NCI-H1092 treated with DMSO at 0.1 percent for 48 hours (cell line): ENCODE measurements around the gene FRZB.

ENCODE experiments used
- DNase-seq: peaks from one replicate; lab custom pipeline; 2025; lab: John Stamatoyannopoulos, UW

Gene FRZB

GRCh38 chr2:182834293-182834692 is 32.1 kb downstream of the FRZB start:
- no peak for DNase-seq

DNA sequence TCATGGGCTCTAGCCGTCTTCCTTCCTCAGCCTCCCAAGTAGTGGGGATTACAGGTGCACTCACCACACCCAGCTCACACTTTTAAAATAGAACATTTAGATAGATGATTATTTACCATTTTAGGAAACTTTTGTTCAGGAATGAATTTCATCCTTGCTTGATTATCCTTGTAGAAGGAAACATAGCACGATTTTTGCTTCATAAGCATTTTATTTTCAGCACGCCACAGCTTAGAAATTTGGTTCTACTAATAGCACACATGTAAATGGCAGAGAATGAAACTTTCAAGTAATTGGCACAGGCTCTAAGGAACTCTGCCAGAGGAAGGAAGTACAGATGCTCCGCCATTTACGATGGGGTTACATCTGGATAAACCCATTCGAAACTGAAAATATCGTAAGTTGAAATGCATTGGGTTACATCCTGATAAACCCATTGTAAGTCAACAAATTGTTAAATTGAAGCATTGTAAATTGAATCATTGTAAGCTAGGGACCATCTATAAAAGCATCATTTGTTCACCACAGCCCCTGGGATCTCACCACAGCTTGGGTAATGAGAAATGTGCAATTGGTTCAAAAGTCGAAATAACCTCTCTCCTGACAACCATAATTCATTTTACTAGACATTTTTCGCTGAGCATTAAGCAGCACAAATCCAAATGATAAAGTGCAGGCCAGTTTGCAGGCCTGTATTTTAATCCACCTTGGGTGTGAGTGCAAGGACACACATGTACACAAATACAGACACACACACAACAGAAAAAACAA is 33.2 kb downstream of the FRZB start:
- DNase-seq = no peak

GRCh38 chr2:182831921-182832320 is 34.5 kb downstream of the FRZB start:
- no peak for DNase-seq

GRCh38 chr2:182831101-182831500 is 35.3 kb downstream of the FRZB start:
- DNase-seq = no peak

- DNase-seq = no peak
Measured at GRCh38 chr2:182827182-182827879, 39.1 kb downstream of the FRZB start.

DNA sequence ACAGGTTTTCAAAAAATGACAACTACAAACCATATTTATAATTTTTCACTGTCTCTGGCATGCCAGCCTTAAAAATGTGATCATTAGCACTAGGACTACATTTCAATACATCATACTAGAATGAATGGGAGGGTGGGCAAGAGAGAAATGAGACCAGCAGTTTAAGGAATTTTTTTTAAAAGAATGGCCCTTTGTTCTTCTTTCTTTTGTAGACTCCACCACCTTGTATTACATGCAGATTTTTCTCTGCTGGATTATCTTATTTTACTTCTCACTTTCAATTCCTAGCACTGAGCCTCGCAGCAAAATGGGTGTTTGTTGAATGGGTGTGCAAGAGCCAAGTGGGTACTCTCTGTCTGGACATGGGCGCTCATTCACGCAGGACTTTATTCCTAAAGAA is 39.9 kb downstream of the FRZB start:
- DNase-seq = no peak

DNA sequence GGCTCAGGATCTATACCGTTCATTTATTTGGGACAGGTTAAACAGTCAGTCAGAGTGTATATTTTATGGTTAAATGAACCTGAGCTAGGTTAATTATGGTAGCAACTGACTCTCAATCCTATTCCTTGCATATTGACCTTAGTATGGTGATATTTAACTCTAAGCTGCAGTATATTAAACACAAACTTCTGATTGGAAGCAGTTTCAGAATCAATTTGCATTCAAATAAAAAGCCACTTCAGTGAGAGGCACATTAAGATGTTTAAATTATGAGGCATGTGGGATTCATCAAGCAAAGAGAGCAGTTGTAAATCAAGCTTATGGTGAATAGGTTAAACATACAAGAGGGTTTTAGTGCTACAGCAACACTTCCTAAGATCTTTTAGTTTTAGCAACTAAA is 40.4 kb downstream of the FRZB start:
- DNase-seq = no peak

GRCh38 chr2:182824767-182825158 is 41.7 kb downstream of the FRZB start:
- no peak for DNase-seq

GRCh38 chr2:182824056-182824766 is 42.2 kb downstream of the FRZB start:
- no peak for DNase-seq

GRCh38 chr2:182822733-182823132 is 43.7 kb downstream of the FRZB start:
- no peak for DNase-seq

GRCh38 chr2:182821182-182821581 is 45.3 kb downstream of the FRZB start:
- DNase-seq = no peak

- DNase-seq = no peak
Measured at GRCh38 chr2:182819412-182819811, 47.0 kb downstream of the FRZB start.

- DNase-seq = peak; percentile 35
Measured at GRCh38 chr2:182818925-182819324, 47.5 kb downstream of the FRZB start.

DNA sequence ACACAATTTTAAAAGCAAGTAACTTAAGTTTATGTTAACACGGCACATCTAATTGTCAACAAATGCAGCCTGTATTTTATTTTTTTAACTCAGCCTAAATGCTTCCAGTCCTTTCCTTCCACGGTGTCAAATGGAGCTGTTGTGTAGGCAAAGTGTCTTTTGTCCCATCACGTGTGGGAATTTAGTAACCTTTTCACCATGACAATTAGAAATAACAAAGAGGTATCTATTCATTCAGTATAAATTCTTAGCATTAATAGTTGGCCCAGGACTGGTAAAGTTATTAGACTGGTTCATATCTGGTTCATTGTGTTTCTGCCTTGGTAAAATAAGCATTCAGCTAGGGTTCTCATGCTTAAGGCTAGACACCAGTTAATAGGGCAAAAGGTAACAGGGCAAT is 47.9 kb downstream of the FRZB start:
- no peak for DNase-seq

GRCh38 chr2:182817558-182817957 is 48.9 kb downstream of the FRZB start:
- DNase-seq = no peak

DNA sequence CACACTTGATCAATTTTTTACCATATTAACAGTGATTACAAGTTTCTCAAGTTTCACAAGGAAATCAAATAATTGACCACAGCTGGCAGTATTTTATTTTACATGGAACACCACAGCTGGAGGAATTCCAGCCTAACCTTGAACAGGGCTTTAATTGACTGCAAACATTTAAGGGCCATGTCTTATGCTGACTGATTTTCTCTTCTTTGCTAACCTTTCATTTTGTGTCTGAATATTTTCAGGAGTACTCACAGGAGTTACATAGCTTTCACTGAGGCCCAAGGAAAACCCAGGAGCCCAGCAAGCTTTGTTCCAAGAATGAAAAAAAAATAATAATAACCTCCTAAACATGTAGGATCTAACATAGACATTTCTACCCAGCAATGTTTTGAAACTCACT is 49.6 kb downstream of the FRZB start:
- no peak for DNase-seq

DNA sequence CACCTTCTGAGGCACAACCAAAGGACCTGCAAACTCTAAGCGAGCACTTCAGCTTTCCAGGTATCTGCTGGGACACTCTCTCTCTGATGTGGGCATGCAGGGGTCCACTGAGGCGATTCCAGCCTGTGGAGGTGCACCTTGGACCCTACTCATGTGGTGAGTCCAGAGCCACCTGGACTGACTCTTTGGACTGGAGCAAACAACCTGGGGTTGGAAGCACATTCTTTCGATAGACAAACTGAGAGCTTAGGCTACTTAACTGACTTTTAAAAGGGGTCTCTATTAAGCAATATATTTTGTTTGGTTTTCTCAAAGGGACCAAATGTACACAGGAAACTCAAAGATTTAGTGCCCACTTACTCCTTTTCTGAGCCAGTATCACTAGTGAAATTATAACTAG is 51.6 kb downstream of the FRZB start:
- DNase-seq = no peak

DNA sequence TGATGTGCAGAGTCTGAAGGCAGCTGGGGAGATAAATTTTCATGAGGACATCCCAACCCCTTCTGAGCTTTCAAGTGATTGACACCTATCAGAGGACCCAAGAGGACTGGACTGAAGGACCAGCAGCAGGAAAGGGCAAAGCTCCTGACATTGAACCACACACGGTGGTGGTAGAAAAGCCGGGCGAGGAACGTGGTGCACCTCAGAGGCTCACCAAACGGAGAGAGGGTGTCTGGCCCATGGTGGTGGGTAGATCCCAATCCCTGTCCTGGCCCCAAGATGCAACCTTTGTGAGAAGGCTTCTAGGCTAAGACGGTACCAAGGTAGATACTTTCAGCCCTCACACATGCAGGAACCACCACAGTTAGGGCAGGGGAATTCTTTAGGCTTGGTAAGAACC is 52.1 kb downstream of the FRZB start:
- DNase-seq = no peak

DNA sequence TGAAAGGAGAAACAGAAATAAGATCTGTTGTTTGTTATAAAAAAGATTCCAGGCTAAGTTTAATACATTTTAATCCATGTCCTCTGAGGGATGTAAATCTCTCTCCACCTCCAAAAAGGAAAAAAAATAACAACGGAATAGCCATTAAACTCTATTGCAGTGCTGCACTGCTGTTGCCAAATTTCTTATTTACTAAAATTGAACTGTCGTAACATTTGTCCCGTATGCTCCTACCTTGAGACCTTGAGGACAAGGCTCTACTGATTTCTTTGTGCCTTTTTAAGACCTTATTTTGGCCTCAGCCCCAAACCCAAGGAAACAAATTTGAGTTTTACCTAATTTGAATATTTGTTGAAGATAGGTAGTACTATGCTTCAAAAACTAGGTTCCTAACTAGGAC is 56.4 kb downstream of the FRZB start:
- no peak for DNase-seq

DNA sequence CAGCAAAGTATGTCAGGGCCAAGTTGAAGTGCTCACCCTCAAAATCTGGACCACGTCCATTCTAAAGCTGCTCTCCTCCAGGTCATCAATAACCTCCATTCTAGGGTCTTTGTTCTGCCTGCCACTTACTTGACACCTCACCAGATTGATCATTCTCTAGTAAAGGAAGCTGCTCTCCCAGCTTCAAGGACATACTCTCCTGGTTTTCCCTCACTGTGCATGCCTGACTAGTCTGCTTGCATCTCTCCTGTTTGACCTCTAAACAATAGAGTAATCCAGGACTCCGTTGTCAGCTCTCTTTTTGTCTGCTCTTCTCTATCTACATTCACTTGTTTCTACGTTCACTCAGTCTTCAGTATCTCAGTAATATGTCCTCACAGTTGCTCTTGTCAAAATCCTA is 59.1 kb downstream of the FRZB start:
- no peak for DNase-seq

DNA sequence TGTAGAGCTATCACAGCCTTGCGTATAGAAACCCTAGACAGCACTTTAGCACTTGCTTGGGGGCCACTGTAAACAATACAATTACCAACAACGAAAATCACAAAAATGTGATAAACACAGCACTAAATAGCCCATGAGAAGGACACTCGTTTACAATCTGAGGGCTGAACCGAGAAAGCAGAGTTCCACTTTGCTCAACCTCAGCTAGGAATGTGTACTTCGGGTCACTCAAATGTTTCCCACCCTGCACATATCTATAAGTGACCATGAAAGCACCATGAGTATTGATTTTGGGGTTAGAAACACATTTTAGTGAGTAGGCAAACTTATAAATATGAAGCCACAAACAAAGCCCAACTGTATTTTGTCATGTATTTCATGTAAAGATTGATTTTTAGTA is 62.3 kb downstream of the FRZB start:
- DNase-seq = no peak

GRCh38 chr2:182798736-182799135 is 67.7 kb downstream of the FRZB start:
- no peak for DNase-seq

- DNase-seq = no peak
Measured at GRCh38 chr2:182792441-182792840, 74.0 kb downstream of the FRZB start.
